ENCODE results near the gene UBAC2.

- TF ChIP-seq, protein P1, sequence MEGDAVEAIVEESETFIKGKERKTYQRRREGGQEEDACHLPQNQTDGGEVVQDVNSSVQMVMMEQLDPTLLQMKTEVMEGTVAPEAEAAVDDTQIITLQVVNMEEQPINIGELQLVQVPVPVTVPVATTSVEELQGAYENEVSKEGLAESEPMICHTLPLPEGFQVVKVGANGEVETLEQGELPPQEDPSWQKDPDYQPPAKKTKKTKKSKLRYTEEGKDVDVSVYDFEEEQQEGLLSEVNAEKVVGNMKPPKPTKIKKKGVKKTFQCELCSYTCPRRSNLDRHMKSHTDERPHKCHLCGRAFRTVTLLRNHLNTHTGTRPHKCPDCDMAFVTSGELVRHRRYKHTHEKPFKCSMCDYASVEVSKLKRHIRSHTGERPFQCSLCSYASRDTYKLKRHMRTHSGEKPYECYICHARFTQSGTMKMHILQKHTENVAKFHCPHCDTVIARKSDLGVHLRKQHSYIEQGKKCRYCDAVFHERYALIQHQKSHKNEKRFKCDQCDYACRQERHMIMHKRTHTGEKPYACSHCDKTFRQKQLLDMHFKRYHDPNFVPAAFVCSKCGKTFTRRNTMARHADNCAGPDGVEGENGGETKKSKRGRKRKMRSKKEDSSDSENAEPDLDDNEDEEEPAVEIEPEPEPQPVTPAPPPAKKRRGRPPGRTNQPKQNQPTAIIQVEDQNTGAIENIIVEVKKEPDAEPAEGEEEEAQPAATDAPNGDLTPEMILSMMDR (conservative IDR thresholded peaks at IDR 0.05 in 1 of 2, IDR thresholded peaks at IDR 0.05 in 1 of 2; ENCODE audit: low read depth in 1 of 2, low read length in 2 of 2) = no peak
- TF ChIP-seq EZH2 (IDR thresholded peaks at IDR 0.05; ENCODE audit: low read length, missing control alignments) = no peak
Observed at GRCh38 chr13:99162567-99163361, 37.9 kb upstream of the UBAC2 start.

Measured in fibroblast of lung (primary cell).